HCT116 (cell line): ENCODE measurements around the gene CDV3. TPM values are rescaled to one million over a fixed set of nuclear protein-coding genes. Genes with fewer than 3 reads are reported as not detected.

Source experiments
- ATAC-seq: fragments of 200-7000 bp; cut with Tn5 transposase; 2 replicates; pipeline ENCODE4 v1.9.1; 2020; ENCODE audit warnings: mild to moderate bottlenecking, moderate library complexity
- BruUV-seq: library from RNA; stranded (reverse); fragments of 400-500 nt; replicated peaks from 2 replicates; lab custom pipeline; 2021; lab: Mats Ljungman, UMichigan
- CTCF ChIA-PET: fragments of 300-600 bp; sonication (Branson Sonifier 250); formaldehyde crosslinking; loops from one replicate; lab custom pipeline; 2021; ENCODE audit warnings: antibody characterized with exemption; lab: Charles Lee
- POLR2A ChIA-PET: fragments of 300-600, 350-600 bp; sonication (Branson Sonifier 250); formaldehyde crosslinking; loops from one replicate; lab custom pipeline; 2021; ENCODE audit warnings: antibody characterized with exemption; lab: Charles Lee
- RAD21 ChIA-PET, 2 experiments: fragments of 300-600 bp; sonication (Branson Sonifier 250); formaldehyde crosslinking; loops; one replicate each; lab custom pipeline; 2023; ENCODE audit warnings: low total read pairs in 2 of 2; ENCODE audit not compliant: uncharacterized antibody in 2 of 2, unreplicated experiment in 2 of 2, low non-redundant PET in 1 of 2; lab: Charles Lee
- DNase-seq: peaks from one replicate; pipeline ENCODE4 v3.0.0-alpha.2; 2010; ENCODE audit warnings: low read depth, low spot score
- H2AFZ ChIP-seq: fragments of 200-600 bp; shearing (Covaris generic), sonication (generic); 2 replicates; pipeline ENCODE4 v1.6.1; 2017; ENCODE audit warnings: low read depth, mixed run types, mixed read lengths, antibody characterized with exemption, low read length; ENCODE audit not compliant: poor library complexity, severe bottlenecking
- H3K27ac ChIP-seq: 2 replicates; pipeline ENCODE4 v1.5.1; 2012; ENCODE audit warnings: low read depth, low read length
- H3K27me3 ChIP-seq: fragments of 200-600 bp; sonication (generic); 2 replicates; pipeline ENCODE4 v1.6.1; 2016; ENCODE audit warnings: mixed run types, low read length, mixed read lengths; ENCODE audit not compliant: insufficient read depth
- H3K36me3 ChIP-seq, 2 experiments: fragments of 200-500 bp in 1 of 2; fragments of 200-600 bp in 1 of 2; sonication (Bioruptor generic) in 1 of 2; sonication (generic) in 1 of 2; 2 replicates each; pipeline versions ENCODE4 v1.5.1 to v1.6.1; 2014 to 2016; ENCODE audit warnings: low read length in 2 of 2, inconsistent platforms in 1 of 2, mixed read lengths in 1 of 2, mixed run types in 1 of 2; ENCODE audit not compliant: insufficient read depth in 2 of 2, control insufficient read depth in 1 of 2
- H3K4me1 ChIP-seq, 2 experiments: fragments of 200-600 bp in 1 of 2; sonication (generic) in 1 of 2; 2 replicates each; pipeline versions ENCODE4 v1.5.1 to v1.6.1; 2012 to 2017; ENCODE audit warnings: low read length in 2 of 2, inconsistent platforms in 1 of 2, mild to moderate bottlenecking in 1 of 2, mixed read lengths in 1 of 2, mixed run types in 1 of 2, moderate library complexity in 1 of 2; ENCODE audit not compliant: insufficient read depth in 2 of 2, control insufficient read depth in 1 of 2
- H3K4me2 ChIP-seq: fragments of 200-600 bp; sonication (generic); 2 replicates; pipeline ENCODE4 v1.6.1; 2017; ENCODE audit warnings: mixed run types, low read length, mixed read lengths
- H3K4me3 ChIP-seq, 2 experiments: fragments of 200-600 bp in 1 of 2; sonication (generic) in 1 of 2; replicated peaks in 1 of 2; 2 replicates each; pipeline ENCODE4 v1.5.1; 2011 to 2016; ENCODE audit warnings: low read length in 2 of 2, control low read depth in 1 of 2, low read depth in 1 of 2, mild to moderate bottlenecking in 1 of 2, mixed read lengths in 1 of 2, mixed run types in 1 of 2
- H3K79me2 ChIP-seq: fragments of 200-600 bp; sonication (generic); 2 replicates; pipeline ENCODE4 v1.6.1; 2017; ENCODE audit warnings: mild to moderate bottlenecking, mixed run types, low read length, moderate library complexity, mixed read lengths; ENCODE audit not compliant: insufficient read depth
- H3K9ac ChIP-seq: fragments of 200-600 bp; sonication (generic); 2 replicates; pipeline ENCODE4 v1.6.1; 2016; ENCODE audit warnings: low read length, mixed read lengths
- H3K9me2 ChIP-seq: fragments of 200-600 bp; sonication (generic), shearing (Covaris generic); 2 replicates; pipeline ENCODE4 v1.6.1; 2017; ENCODE audit warnings: mixed run types, mild to moderate bottlenecking, moderate library complexity; ENCODE audit not compliant: insufficient read depth
- H3K9me3 ChIP-seq, 2 experiments: fragments of 200-500 bp in 1 of 2; fragments of 200-600 bp in 1 of 2; sonication (Bioruptor generic) in 1 of 2; sonication (generic) in 1 of 2; 2 replicates each; pipeline ENCODE4 v1.6.1; 2014 to 2017; ENCODE audit warnings: low read length in 2 of 2, mixed read lengths in 2 of 2, inconsistent platforms in 1 of 2, low read depth in 1 of 2, mild to moderate bottlenecking in 1 of 2, mixed run types in 1 of 2, moderate library complexity in 1 of 2; ENCODE audit not compliant: control insufficient read depth in 1 of 2, insufficient read depth in 1 of 2
- H4K20me1 ChIP-seq: fragments of 200-600 bp; sonication (generic), shearing (Covaris generic); 2 replicates; pipeline ENCODE4 v1.6.1; 2017; ENCODE audit warnings: mixed run types, mild to moderate bottlenecking, moderate library complexity; ENCODE audit not compliant: insufficient read depth
- EGR1 ChIP-seq: IDR thresholded peaks from 2 replicates; pipeline ENCODE4 v1.6.1; 2012; ENCODE audit warnings: low read depth
- EZH2 ChIP-seq: fragments of 200-600 bp; sonication (generic); IDR thresholded peaks from 2 replicates; pipeline ENCODE4 v1.6.1; 2017; ENCODE audit warnings: antibody characterized with exemption, mixed run types
- FOSL1 ChIP-seq: IDR thresholded peaks from 2 replicates; pipeline ENCODE4 v1.6.1; 2012; ENCODE audit warnings: low read depth
- JUND ChIP-seq: IDR thresholded peaks from 2 replicates; pipeline ENCODE4 v1.6.1; 2012
- MAX ChIP-seq: IDR thresholded peaks from 2 replicates; pipeline ENCODE4 v1.6.1; 2012
- RAD21 ChIP-seq: IDR thresholded peaks from 2 replicates; pipeline ENCODE4 v1.6.1; 2012; ENCODE audit warnings: low read depth, mild to moderate bottlenecking
- SIN3A ChIP-seq: IDR thresholded peaks from 2 replicates; pipeline ENCODE4 v1.6.1; 2012; ENCODE audit warnings: low read depth
- SP1 ChIP-seq: IDR thresholded peaks from 2 replicates; pipeline ENCODE4 v1.6.1; 2012; ENCODE audit warnings: low read depth
- TCF7L2 ChIP-seq: IDR thresholded peaks from 2 replicates; pipeline ENCODE4 v1.7.0; 2011; ENCODE audit warnings: borderline replicate concordance, inconsistent platforms; ENCODE audit not compliant: insufficient read depth, insufficient read length; ENCODE audit errors: extremely low read depth
- YY1 ChIP-seq: IDR thresholded peaks from 2 replicates; pipeline ENCODE4 v1.6.1; 2011; ENCODE audit warnings: low read length, low read depth, moderate library complexity, mild to moderate bottlenecking; ENCODE audit not compliant: insufficient replicate concordance; ENCODE audit errors: extremely low read depth
- ZFX ChIP-seq: fragments of 450-650 bp; IDR thresholded peaks from 2 replicates; pipeline ENCODE4 v1.6.1; 2017
- intact Hi-C: fragments of 100-400 bp; cut with micrococcal nuclease; formaldehyde crosslinking; loops from 2 replicates; pipeline ENCODE4 v1.10.0; 2022
- total RNA-seq: library from RNA; stranded (reverse); gene quantifications from one replicate; pipeline ENCODE4 v1.2.1, GENCODE V29; 2021; ENCODE audit not compliant: unreplicated experiment
- TF ChIP-seq, protein P1 (sequence below): IDR thresholded peaks from 2 replicates; pipeline ENCODE4 v1.6.1; 2012; ENCODE audit warnings: low read depth

The CDV3 gene
- total RNA-seq, 1 experiment from 2014 or later: 153 TPM

GRCh38 chr3:133575086-133575485 lies 1.6 kb downstream of the CDV3 start (continued):
- TF ChIP-seq, protein P1, sequence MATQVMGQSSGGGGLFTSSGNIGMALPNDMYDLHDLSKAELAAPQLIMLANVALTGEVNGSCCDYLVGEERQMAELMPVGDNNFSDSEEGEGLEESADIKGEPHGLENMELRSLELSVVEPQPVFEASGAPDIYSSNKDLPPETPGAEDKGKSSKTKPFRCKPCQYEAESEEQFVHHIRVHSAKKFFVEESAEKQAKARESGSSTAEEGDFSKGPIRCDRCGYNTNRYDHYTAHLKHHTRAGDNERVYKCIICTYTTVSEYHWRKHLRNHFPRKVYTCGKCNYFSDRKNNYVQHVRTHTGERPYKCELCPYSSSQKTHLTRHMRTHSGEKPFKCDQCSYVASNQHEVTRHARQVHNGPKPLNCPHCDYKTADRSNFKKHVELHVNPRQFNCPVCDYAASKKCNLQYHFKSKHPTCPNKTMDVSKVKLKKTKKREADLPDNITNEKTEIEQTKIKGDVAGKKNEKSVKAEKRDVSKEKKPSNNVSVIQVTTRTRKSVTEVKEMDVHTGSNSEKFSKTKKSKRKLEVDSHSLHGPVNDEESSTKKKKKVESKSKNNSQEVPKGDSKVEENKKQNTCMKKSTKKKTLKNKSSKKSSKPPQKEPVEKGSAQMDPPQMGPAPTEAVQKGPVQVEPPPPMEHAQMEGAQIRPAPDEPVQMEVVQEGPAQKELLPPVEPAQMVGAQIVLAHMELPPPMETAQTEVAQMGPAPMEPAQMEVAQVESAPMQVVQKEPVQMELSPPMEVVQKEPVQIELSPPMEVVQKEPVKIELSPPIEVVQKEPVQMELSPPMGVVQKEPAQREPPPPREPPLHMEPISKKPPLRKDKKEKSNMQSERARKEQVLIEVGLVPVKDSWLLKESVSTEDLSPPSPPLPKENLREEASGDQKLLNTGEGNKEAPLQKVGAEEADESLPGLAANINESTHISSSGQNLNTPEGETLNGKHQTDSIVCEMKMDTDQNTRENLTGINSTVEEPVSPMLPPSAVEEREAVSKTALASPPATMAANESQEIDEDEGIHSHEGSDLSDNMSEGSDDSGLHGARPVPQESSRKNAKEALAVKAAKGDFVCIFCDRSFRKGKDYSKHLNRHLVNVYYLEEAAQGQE: no peak
- TF ChIP-seq SIN3A: no peak
- TF ChIP-seq ZFX: no peak
- no peak for TF ChIP-seq SP1
- TF ChIP-seq TCF7L2: no peak
- TF ChIP-seq JUND: no peak
- TF ChIP-seq RAD21: no peak
- TF ChIP-seq FOSL1: no peak

DNA sequence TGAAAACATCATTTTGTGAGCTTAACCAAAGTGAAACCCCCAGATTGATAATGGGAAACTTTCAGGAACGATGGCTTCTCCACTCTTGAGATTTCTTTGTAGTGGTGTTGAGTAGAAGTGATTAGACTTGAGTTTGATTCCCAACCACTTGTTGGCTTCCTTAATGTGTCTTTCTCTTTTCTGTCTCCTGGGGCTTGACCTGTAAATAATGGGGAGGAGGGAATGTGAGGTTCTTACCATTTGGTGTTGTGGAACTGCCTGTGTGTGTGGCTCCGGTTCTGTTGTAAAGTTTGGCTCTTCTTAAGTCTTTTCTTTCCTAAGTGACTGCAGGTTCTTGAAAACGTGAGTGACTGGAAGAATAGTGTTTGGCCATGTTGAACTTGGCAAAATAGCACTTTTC lies 2.7 kb downstream of the CDV3 start:
- ChIA-PET CTCF (no interaction called here), POLR2A (no interaction called here), RAD21 (no interaction called here)
- Histone ChIP-seq H3K4me3 (no peak overlapping the region), H3K79me2 (peaks cover 69% of the 10 kb centered on the region), H3K27ac (no peak overlapping the region), H4K20me1 (peaks cover 38% of the 10 kb centered on the region), H3K36me3 (peaks cover 29 to 43% of the 10 kb centered on the region in 2 experiments), H3K9me2 (no peaks in the 10 kb centered on the region), H2AFZ (no peak overlapping the region), H3K9me3 (no peaks in the 10 kb centered on the region), H3K4me2 (peak overlapping the region; percentile 73; the same call in 1 of the 2 replicates), H3K9ac (no peak overlapping the region), H3K4me1 (peaks cover 14 to 39% of the 10 kb centered on the region in 2 experiments)
- DNase-seq: no peak
- BruUV-seq: no TSS peak
- ATAC-seq: no peak
- intact Hi-C loops: loop anchor here (5.0 kb wide), 1 partner anchor 844 kb away; no protein-coding TSS in a partner anchor
- TF ChIP-seq MAX (no peak), EZH2 (no peak), EGR1 (no peak), RAD21 (no peak), YY1 (no peak)
- TF ChIP-seq, protein P1: no peak
- TF ChIP-seq, all 23 proteins: peak for 0
- no peaks in the 10 kb centered on the region for H3K27me3 ChIP-seq
